A172 (cell line): ENCODE results near the gene MTF1. TPM values are rescaled to one million over a fixed set of nuclear protein-coding genes. Genes with fewer than 3 reads are reported as not detected.

Experiments
- DNase-seq: peaks from one replicate; pipeline ENCODE4 v3.0.0-alpha.2; 2015; ENCODE audit warnings: low spot score
- total RNA-seq: library from RNA; depleted of rRNA; stranded (reverse); fragments of >200 nt; shearing (Covaris generic); gene quantifications from 2 replicates; pipeline ENCODE4 v1.2.3, GENCODE V29; 2014

The MTF1 gene
- total RNA-seq, 1 experiment from 2014 or later = 0.69 TPM

GRCh38 chr1:37868466-37868865 is 9.1 kb upstream of the MTF1 start:
- no peak for DNase-seq

- DNase-seq = no peak
Measured at GRCh38 chr1:37867784-37868183, 8.4 kb upstream of the MTF1 start.

- no peak for DNase-seq
Measured at GRCh38 chr1:37866491-37866890, 7.1 kb upstream of the MTF1 start.

GRCh38 chr1:37865348-37866120 is 6.1 kb upstream of the MTF1 start:
- DNase-seq = peak; percentile 60

GRCh38 chr1:37862330-37862729 is 2.9 kb upstream of the MTF1 start:
- DNase-seq = no peak

- no peak for DNase-seq
Measured at GRCh38 chr1:37861151-37861550, 1.8 kb upstream of the MTF1 start.

- DNase-seq = no peak
Measured at GRCh38 chr1:37860346-37860666, 914 bp upstream of the MTF1 start.

- DNase-seq = no peak
Measured at GRCh38 chr1:37858931-37859506, 373 bp downstream of the MTF1 start.

GRCh38 chr1:37854406-37854805 is 5.0 kb downstream of the MTF1 start:
- DNase-seq = no peak

GRCh38 chr1:37853157-37853556 is 6.2 kb downstream of the MTF1 start:
- no peak for DNase-seq

- no peak for DNase-seq
Measured at GRCh38 chr1:37851782-37852210, 7.6 kb downstream of the MTF1 start.

- DNase-seq = no peak
Measured at GRCh38 chr1:37851262-37851661, 8.1 kb downstream of the MTF1 start.

GRCh38 chr1:37850352-37850955 is 8.9 kb downstream of the MTF1 start:
- DNase-seq = no peak

- no peak for DNase-seq
Measured at GRCh38 chr1:37849480-37849879, 9.9 kb downstream of the MTF1 start.

GRCh38 chr1:37846647-37847339 is 12.6 kb downstream of the MTF1 start:
- DNase-seq = no peak

- no peak for DNase-seq
Measured at GRCh38 chr1:37845786-37846185, 13.6 kb downstream of the MTF1 start.

- no peak for DNase-seq
Measured at GRCh38 chr1:37845049-37845646, 14.2 kb downstream of the MTF1 start.

- DNase-seq = no peak
Measured at GRCh38 chr1:37844536-37844935, 14.9 kb downstream of the MTF1 start.

GRCh38 chr1:37841652-37842051 is 17.7 kb downstream of the MTF1 start:
- DNase-seq = no peak

- no peak for DNase-seq
Measured at GRCh38 chr1:37840711-37841110, 18.7 kb downstream of the MTF1 start.

- DNase-seq = no peak
Measured at GRCh38 chr1:37839676-37840075, 19.7 kb downstream of the MTF1 start.

GRCh38 chr1:37836788-37837187 is 22.6 kb downstream of the MTF1 start:
- DNase-seq = no peak
